Measurements from ENCODE around the gene NEDD9.

DNA sequence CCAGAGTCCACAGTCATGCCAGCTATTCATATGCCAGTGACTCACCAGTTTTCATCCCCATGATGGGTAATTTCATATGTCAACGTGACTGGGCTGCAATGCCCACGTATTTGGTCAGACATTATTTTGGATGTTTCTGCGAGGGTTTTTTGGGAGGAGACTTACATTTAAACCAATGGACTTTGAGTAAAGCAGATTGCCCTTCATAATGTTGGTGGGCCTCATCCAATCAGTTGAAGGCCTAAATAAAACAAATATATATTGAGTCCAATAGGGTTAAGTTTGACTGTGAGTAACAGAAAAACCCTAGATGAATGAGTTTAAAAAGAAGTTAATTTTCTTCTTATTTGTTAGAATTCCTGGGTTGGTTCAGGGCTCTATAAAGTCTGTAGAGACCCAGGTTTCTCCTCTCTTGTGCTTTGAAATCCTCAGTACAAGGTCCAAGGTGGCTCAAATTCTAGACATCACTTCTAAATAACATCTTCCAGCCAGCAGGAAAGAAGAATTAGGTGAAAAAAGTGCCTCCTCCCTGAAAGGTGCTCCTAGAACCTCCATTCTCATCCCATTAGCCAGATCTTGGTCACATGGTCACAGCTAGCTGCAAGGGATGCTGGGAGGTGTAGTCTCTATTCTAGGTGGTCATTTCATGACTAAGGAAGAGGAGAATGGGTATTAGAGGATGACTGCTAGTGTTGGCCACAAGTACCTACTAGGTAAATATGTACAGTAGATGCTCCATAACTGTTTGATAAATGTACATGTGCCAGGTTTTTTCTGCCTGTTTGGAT lies 16.7 kb upstream of the NEDD9 start:
- TF ChIP-seq, protein P1, sequence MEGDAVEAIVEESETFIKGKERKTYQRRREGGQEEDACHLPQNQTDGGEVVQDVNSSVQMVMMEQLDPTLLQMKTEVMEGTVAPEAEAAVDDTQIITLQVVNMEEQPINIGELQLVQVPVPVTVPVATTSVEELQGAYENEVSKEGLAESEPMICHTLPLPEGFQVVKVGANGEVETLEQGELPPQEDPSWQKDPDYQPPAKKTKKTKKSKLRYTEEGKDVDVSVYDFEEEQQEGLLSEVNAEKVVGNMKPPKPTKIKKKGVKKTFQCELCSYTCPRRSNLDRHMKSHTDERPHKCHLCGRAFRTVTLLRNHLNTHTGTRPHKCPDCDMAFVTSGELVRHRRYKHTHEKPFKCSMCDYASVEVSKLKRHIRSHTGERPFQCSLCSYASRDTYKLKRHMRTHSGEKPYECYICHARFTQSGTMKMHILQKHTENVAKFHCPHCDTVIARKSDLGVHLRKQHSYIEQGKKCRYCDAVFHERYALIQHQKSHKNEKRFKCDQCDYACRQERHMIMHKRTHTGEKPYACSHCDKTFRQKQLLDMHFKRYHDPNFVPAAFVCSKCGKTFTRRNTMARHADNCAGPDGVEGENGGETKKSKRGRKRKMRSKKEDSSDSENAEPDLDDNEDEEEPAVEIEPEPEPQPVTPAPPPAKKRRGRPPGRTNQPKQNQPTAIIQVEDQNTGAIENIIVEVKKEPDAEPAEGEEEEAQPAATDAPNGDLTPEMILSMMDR (IDR thresholded peaks at IDR 0.05; ENCODE audit: low read depth, low read length, poor library complexity, severe bottlenecking), result no peak
- TF ChIP-seq EZH2phosphoT487 (IDR thresholded peaks at IDR 0.05; ENCODE audit: borderline replicate concordance, low read length), result no peak
